Natural killer cell (primary cell): ENCODE measurements around the gene ONECUT3. TPM values are rescaled to one million over a fixed set of nuclear protein-coding genes. Genes with fewer than 3 reads are reported as not detected.
A peak's percentile ranks its signal among the peaks of the same experiment; 100 is the strongest.

ENCODE experiments used
- ATAC-seq, 3 donors: fragments of 150-1000 bp in 2 of 3; fragments of 200-7000 bp in 1 of 3; cut with Tn5 transposase; 1 replicate in 1 of 3; 2 replicates in 2 of 3; pipeline ENCODE4 v1.10.0; 2021; ENCODE audit warnings: mild to moderate bottlenecking in 2 of 3, moderate library complexity in 2 of 3
- DNase-seq, 2 donors: peaks; one replicate each; pipeline versions ENCODE4 v3.0.0 to v3.0.0-alpha.2; 2013 to 2021; ENCODE audit warnings: mixed read lengths in 1 of 2
- H3K27ac ChIP-seq: one replicate; pipeline ENCODE4 v1.5.1; 2013; ENCODE audit warnings: mild to moderate bottlenecking, low read length
- H3K27me3 ChIP-seq: one replicate; pipeline ENCODE4 v1.6.1; 2013; ENCODE audit warnings: low read length; ENCODE audit not compliant: control insufficient read depth, insufficient read depth
- H3K36me3 ChIP-seq: one replicate; pipeline ENCODE4 v1.6.1; 2013; ENCODE audit warnings: low read length; ENCODE audit not compliant: control insufficient read depth, insufficient read depth
- H3K4me1 ChIP-seq: one replicate; pipeline ENCODE4 v1.6.1; 2013; ENCODE audit warnings: low read length; ENCODE audit not compliant: control insufficient read depth, insufficient read depth
- H3K4me3 ChIP-seq: one replicate; pipeline ENCODE4 v1.5.1; 2013; ENCODE audit warnings: low read length
- H3K9me3 ChIP-seq: one replicate; pipeline ENCODE4 v1.6.1; 2013; ENCODE audit warnings: low read length; ENCODE audit not compliant: control insufficient read depth, insufficient read depth
- H3K27ac Mint-ChIP-seq, 2 donors: one replicate each; pipeline ENCODE4 v1.8.0; 2022; ENCODE audit warnings: mild to moderate bottlenecking in 2 of 2, mixed read lengths in 2 of 2, moderate library complexity in 1 of 2
- H3K27me3 Mint-ChIP-seq, 2 donors: one replicate each; pipeline ENCODE4 v1.8.0; 2022; ENCODE audit warnings: low read depth in 2 of 2, mixed read lengths in 2 of 2
- H3K36me3 Mint-ChIP-seq: one replicate; pipeline ENCODE4 v1.8.0; 2022; ENCODE audit warnings: mixed read lengths
- H3K4me1 Mint-ChIP-seq, 2 donors: one replicate each; pipeline ENCODE4 v1.8.0; 2022; ENCODE audit warnings: mixed read lengths in 2 of 2
- H3K4me3 Mint-ChIP-seq: one replicate; pipeline ENCODE4 v1.8.0; 2022; ENCODE audit warnings: mild to moderate bottlenecking, moderate library complexity, mixed read lengths
- H3K9me3 Mint-ChIP-seq, 2 donors: one replicate each; pipeline ENCODE4 v1.8.0; 2022; ENCODE audit warnings: mixed read lengths in 2 of 2
- WGBS: methylation state at CpG from one replicate; pipeline ENCODE4 v1.1.7; 2013; ENCODE audit warnings: missing lambda C conversion rate; ENCODE audit not compliant: insufficient coverage; 5-methylcytosine and 5-hydroxymethylcytosine counted together
- intact Hi-C: fragments of 100-400 bp; cut with micrococcal nuclease; formaldehyde crosslinking; loops from one replicate; pipeline ENCODE4 v1.14.2; 2022
- total RNA-seq, 4 donors: library from RNA; stranded (reverse); fragments of 120-200 nt in 1 of 4; gene quantifications; one replicate each; pipeline versions ENCODE4 v1.2.3 to v1.2.4, GENCODE V29; 2013 to 2022
- TF ChIP-seq, protein P1 (sequence below): fragments of 200-600 bp; IDR thresholded peaks from one replicate; pipeline ENCODE4 v1.8.0; 2022; ENCODE audit warnings: antibody characterized with exemption

The ONECUT3 gene
- total RNA-seq, 3 donors from 2014 or later (not counting 1 experiment from before 2014, with no cell fraction given), result not detected

DNA sequence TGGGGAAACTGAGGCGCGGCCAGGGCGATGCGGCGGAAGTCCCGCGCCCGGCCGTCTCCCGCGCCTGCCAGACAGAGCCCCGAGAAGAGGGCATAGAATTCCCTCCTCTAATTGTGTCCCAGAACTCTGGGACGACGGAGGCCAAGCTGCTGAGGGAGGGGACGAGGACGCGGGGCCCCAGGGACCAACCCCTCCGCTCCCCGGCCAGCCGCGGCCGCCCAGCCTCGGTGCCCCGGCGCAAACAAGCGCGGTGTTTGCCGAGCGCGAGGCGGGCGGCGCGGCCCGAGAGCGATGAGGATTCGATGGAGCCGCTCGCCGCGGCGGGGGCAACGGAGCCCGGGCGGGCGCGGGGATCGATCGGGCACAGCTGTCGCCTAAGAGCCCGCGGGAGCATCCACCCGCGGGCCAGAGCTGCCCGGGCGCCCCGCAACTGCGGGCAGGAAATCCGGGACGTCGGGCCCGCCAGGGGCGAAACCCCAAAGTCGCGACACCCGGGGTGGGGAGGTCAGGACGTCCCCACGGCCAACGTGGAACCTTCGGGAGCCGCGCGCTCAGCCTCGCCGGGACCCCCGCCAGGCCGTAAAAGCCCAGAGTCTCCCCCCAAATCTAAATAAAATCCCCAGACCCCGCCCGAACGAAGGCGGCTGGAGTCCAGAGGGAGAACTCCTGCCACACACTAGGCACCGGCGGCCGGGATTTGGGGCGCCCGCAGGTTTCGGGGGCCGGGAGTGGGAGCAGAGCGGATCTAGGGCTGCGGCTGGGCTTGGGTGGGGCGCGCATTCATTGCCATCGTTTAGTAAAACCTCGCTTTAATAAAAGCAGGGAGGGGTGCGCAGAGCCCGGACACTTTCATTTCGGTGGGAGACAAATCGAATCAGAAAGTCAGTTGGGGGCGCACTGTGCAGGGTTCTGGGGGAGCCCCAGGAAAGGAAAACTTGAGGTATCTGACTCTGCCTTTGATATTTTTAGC lies 3.6 kb upstream of the ONECUT3 start:
- Histone ChIP-seq H3K9me3 (peaks cover 3% of the 10 kb centered on the region), H3K27ac (no peak overlapping the region), H3K27me3 (peaks cover 64% of the 10 kb centered on the region), H3K4me3 (no peak overlapping the region), H3K4me1 (peaks cover 38% of the 10 kb centered on the region), H3K36me3 (no peaks in the 10 kb centered on the region)
- no peaks in the 10 kb centered on the region for H3K36me3 Mint-ChIP-seq
- TF ChIP-seq, protein P1, sequence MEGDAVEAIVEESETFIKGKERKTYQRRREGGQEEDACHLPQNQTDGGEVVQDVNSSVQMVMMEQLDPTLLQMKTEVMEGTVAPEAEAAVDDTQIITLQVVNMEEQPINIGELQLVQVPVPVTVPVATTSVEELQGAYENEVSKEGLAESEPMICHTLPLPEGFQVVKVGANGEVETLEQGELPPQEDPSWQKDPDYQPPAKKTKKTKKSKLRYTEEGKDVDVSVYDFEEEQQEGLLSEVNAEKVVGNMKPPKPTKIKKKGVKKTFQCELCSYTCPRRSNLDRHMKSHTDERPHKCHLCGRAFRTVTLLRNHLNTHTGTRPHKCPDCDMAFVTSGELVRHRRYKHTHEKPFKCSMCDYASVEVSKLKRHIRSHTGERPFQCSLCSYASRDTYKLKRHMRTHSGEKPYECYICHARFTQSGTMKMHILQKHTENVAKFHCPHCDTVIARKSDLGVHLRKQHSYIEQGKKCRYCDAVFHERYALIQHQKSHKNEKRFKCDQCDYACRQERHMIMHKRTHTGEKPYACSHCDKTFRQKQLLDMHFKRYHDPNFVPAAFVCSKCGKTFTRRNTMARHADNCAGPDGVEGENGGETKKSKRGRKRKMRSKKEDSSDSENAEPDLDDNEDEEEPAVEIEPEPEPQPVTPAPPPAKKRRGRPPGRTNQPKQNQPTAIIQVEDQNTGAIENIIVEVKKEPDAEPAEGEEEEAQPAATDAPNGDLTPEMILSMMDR, result no peak
- H3K27ac Mint-ChIP-seq, result no peak overlapping the region
- H3K4me3 Mint-ChIP-seq, result peak overlapping the region; percentile 63
- DNase-seq (no peak), ATAC-seq (peak in 1 of 3 donors; percentile 12)
- H3K4me1 Mint-ChIP-seq, result peaks cover 0 to 19% of the 10 kb centered on the region in 2 donors
- no peaks in the 10 kb centered on the region for H3K9me3 Mint-ChIP-seq
- peaks cover 6 to 36% of the 10 kb centered on the region in 2 donors for H3K27me3 Mint-ChIP-seq
- WGBS, result 2% methylated on average over 99 of the region's 99 CpGs
- intact Hi-C loops, result no loop called here

DNA sequence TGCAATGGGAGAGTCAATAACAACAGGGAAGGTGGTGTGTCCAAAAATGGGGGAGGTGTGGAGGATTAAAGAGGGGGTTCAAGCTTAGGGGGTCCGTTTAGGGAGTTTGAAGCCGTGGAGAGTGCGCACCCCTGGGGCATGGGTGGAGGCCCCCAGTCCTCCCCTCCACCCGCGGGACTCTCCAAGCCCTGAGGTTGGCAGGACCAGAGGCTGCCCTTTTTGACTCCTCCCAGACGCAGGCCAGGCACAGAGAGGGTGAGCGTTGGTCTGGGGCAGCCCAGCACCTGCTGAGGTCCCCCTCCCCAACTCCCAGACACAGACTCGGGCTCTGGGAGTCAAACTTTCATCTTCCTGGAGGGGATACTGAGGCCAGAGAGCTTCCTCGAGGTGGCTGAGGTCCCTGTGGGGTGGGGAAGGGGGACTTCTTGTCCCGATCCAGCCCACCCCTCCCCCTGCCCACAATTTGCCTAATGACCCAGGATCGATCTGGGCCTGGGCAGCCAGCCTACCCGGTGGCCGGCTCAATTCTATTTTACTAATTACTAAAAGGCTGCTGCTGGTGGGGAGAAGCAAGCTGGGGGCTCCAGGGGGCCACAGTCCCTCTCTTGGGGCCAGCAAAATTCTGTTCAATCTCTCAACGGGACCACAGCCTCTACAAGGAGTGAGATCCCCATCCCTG lies 2.8 kb upstream of the ONECUT3 start:
- H3K36me3 Mint-ChIP-seq, result no peaks in the 10 kb centered on the region
- intact Hi-C loops, result no loop called here
- H3K9me3 Mint-ChIP-seq, result no peaks in the 10 kb centered on the region
- H3K27me3 Mint-ChIP-seq, result peaks cover 10 to 39% of the 10 kb centered on the region in 2 donors
- H3K4me3 Mint-ChIP-seq, result peak overlapping the region; percentile 63
- TF ChIP-seq, protein P1, result no peak
- no peak overlapping the region for H3K27ac Mint-ChIP-seq
- DNase-seq (no peak), ATAC-seq (no peak)
- peaks cover 0 to 22% of the 10 kb centered on the region in 2 donors for H3K4me1 Mint-ChIP-seq
- Histone ChIP-seq H3K27me3 (peaks cover 63% of the 10 kb centered on the region), H3K4me1 (peaks cover 38% of the 10 kb centered on the region), H3K4me3 (no peak overlapping the region), H3K27ac (no peak overlapping the region), H3K36me3 (no peaks in the 10 kb centered on the region), H3K9me3 (peaks cover 3% of the 10 kb centered on the region)
- WGBS, result 3% methylated on average over 11 of the region's 14 CpGs

GRCh38 chr19:1751367-1752008 lies 1.8 kb upstream of the ONECUT3 start:
- intact Hi-C loops, result no loop called here
- Mint-ChIP-seq H3K27me3 (peaks cover 14 to 43% of the 10 kb centered on the region in 2 donors), H3K9me3 (no peaks in the 10 kb centered on the region), H3K4me1 (peaks cover 0 to 25% of the 10 kb centered on the region in 2 donors), H3K36me3 (no peaks in the 10 kb centered on the region), H3K4me3 (no peak overlapping the region), H3K27ac (no peak overlapping the region)
- DNase-seq (no peak), ATAC-seq (no peak)
- Histone ChIP-seq H3K9me3 (peaks cover 3% of the 10 kb centered on the region), H3K27me3 (peaks cover 71% of the 10 kb centered on the region), H3K27ac (no peak overlapping the region), H3K36me3 (no peaks in the 10 kb centered on the region), H3K4me1 (peaks cover 38% of the 10 kb centered on the region), H3K4me3 (no peak overlapping the region)
- WGBS, result 13% methylated on average over 12 of the region's 16 CpGs
- TF ChIP-seq, protein P1, result no peak
